Neural cell (in vitro differentiated cells): ENCODE data around the gene SEMA3B. TPM values are rescaled to one million over a fixed set of nuclear protein-coding genes. Genes with fewer than 3 reads are reported as not detected.
"Not testable (repeated sequence)": the region's sequence is repeated elsewhere in the genome, so short reads cannot be mapped to it uniquely, and the experiment has no call there.

Experiments
- H2AFZ ChIP-seq: fragments of 200-600, 300-800 bp; sonication (generic), shearing (Covaris generic); 2 replicates; pipeline ENCODE4 v1.6.0; 2014; ENCODE audit warnings: low read depth, mild to moderate bottlenecking, antibody characterized with exemption, low read length, moderate library complexity
- H3F3A ChIP-seq: fragments of 200-600 bp; shearing (Covaris generic); 2 replicates; pipeline ENCODE4 v1.6.1; 2016; ENCODE audit warnings: mild to moderate bottlenecking, moderate library complexity, mixed read lengths, antibody characterized with exemption, low read length; ENCODE audit not compliant: insufficient read depth, poor library complexity, severe bottlenecking
- H3K27ac ChIP-seq: fragments of 200-600, 300-800 bp; sonication (generic), shearing (Covaris generic); 2 replicates; pipeline ENCODE4 v1.5.1; 2014; ENCODE audit warnings: mild to moderate bottlenecking, low read length, moderate library complexity
- H3K27me3 ChIP-seq: fragments of 300-800, 200-600 bp; sonication (generic), shearing (Covaris generic); 2 replicates; pipeline ENCODE4 v1.6.0; 2014; ENCODE audit warnings: mild to moderate bottlenecking, low read depth, low read length, moderate library complexity; ENCODE audit not compliant: insufficient read depth
- H3K36me3 ChIP-seq: fragments of 300-800, 200-600 bp; sonication (generic), shearing (Covaris generic); 2 replicates; pipeline ENCODE4 v1.5.1; 2014; ENCODE audit warnings: mild to moderate bottlenecking, antibody characterized with exemption, low read length, moderate library complexity; ENCODE audit not compliant: insufficient read depth
- H3K4me2 ChIP-seq: fragments of 300-800, 200-600 bp; sonication (generic), shearing (Covaris generic); 2 replicates; pipeline ENCODE4 v1.6.0; 2014; ENCODE audit warnings: mild to moderate bottlenecking, low read length
- H3K4me3 ChIP-seq: fragments of 300-800, 200-600 bp; sonication (generic), shearing (Covaris generic); 2 replicates; pipeline ENCODE4 v1.5.1; 2014; ENCODE audit warnings: mild to moderate bottlenecking, low read length, moderate library complexity
- H3K79me2 ChIP-seq: fragments of 200-600 bp; shearing (Covaris generic); replicated peaks from 2 replicates; pipeline ENCODE4 v1.6.0; 2014; ENCODE audit warnings: mild to moderate bottlenecking, low read length, moderate library complexity; ENCODE audit not compliant: insufficient read depth
- H3K9ac ChIP-seq: fragments of 300-800, 200-600 bp; sonication (generic), shearing (Covaris generic); 2 replicates; pipeline ENCODE4 v1.6.1; 2016; ENCODE audit warnings: mild to moderate bottlenecking, low read length, mixed read lengths
- H3K9me2 ChIP-seq: fragments of 200-600 bp; shearing (Covaris generic); 2 replicates; pipeline ENCODE4 v1.6.1; 2016; ENCODE audit warnings: mild to moderate bottlenecking, low read length, mixed read lengths; ENCODE audit not compliant: insufficient read depth
- H3K9me3 ChIP-seq: fragments of 200-600, 300-800 bp; sonication (generic), shearing (Covaris generic); 2 replicates; pipeline ENCODE4 v1.6.1; 2016; ENCODE audit warnings: mild to moderate bottlenecking, mixed run types, low read length, moderate library complexity, mixed read lengths
- H4K20me1 ChIP-seq: fragments of 200-600 bp; shearing (Covaris generic); 2 replicates; pipeline ENCODE4 v1.6.1; 2016; ENCODE audit warnings: mild to moderate bottlenecking, mixed run types; ENCODE audit not compliant: insufficient read depth
- EP300 ChIP-seq: fragments of 450-650 bp; conservative IDR thresholded peaks from 2 replicates; pipeline ENCODE4 v1.6.1; 2014; ENCODE audit warnings: antibody characterized with exemption, mild to moderate bottlenecking, moderate library complexity; ENCODE audit not compliant: poor library complexity, severe bottlenecking
- EZH2 ChIP-seq: fragments of 200-600, 300-800 bp; shearing (Covaris generic), sonication (generic); IDR thresholded peaks from 2 replicates; pipeline ENCODE4 v1.6.1; 2014; ENCODE audit warnings: antibody characterized with exemption, low read length, borderline replicate concordance, mild to moderate bottlenecking; ENCODE audit not compliant: insufficient read depth, poor library complexity, severe bottlenecking
- MXI1 ChIP-seq: fragments of 450-650 bp; conservative IDR thresholded peaks from 2 replicates; pipeline ENCODE4 v1.6.1; 2014; ENCODE audit warnings: antibody characterized with exemption, mild to moderate bottlenecking; ENCODE audit not compliant: poor library complexity, severe bottlenecking
- POLR2AphosphoS5 ChIP-seq: IDR thresholded peaks from 2 replicates; pipeline ENCODE4 v1.6.1; 2012
- RAD21 ChIP-seq: fragments of 450-650 bp; conservative IDR thresholded peaks from 2 replicates; pipeline ENCODE4 v1.6.1; 2014; ENCODE audit warnings: antibody characterized with exemption, mild to moderate bottlenecking, moderate library complexity
- SMC3 ChIP-seq: fragments of 450-650 bp; conservative IDR thresholded peaks from 2 replicates; pipeline ENCODE4 v1.6.1; 2014; ENCODE audit warnings: antibody characterized with exemption, mild to moderate bottlenecking, moderate library complexity; ENCODE audit not compliant: poor library complexity
- TAF1 ChIP-seq: IDR thresholded peaks from 2 replicates; pipeline ENCODE4 v1.6.1; 2012; ENCODE audit warnings: low read depth
- polyA plus RNA-seq: library from polyadenylated mRNA; depleted of rRNA; stranded (reverse); fragments of >200 nt; gene quantifications from 2 replicates; pipeline ENCODE4 v1.2.3, GENCODE V29; 2014
- TF ChIP-seq, protein P1 (sequence below): IDR thresholded peaks from 2 replicates; pipeline ENCODE4 v1.6.1; 2012; ENCODE audit warnings: borderline replicate concordance
- TF ChIP-seq, protein P2 (sequence below): fragments of 450-650 bp; IDR thresholded peaks from 2 replicates; pipeline ENCODE4 v1.5.1; 2014; ENCODE audit warnings: antibody characterized with exemption, mild to moderate bottlenecking, moderate library complexity; ENCODE audit not compliant: poor library complexity, severe bottlenecking

The SEMA3B gene
- polyA plus RNA-seq, 1 donor from 2014 or later, result 7.8 TPM

DNA sequence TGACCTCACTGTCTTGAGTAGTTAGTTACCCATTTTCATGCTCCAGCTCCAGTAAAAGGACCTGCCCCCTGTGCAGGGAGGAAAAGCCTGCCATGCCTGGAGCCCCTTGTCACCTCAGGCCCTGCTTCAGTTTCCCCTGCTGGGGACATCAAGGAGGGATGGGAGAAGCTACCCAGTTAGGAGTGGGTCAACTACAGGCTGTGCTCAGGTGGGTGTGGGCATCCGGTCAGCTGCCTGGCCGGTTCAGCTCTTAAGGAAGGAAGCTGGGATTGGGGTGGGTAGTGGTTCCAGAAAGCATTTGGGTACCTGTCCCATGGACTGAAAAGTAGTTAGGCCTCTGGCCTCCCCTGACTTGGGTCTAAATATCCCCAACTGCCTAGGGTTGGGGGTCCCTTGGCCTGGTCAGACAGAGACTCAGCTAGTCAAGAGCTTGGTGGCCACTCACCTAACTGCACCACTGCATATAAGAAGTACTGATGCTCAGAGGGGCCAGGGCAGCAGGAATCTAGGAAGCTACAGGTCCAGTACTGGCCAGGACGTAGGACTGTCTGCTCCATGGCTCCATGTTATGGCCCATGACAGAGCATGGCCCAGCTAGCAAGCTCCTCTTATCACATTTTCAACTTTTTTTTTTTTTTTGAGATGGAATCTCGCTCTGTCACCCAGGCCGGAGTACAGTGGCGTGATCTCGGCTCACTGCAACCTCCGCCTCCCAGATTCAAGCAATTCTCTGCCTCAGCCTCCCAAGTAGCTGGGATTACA, 10.5 kb downstream of the SEMA3B start:
- no peak overlapping the region for H3K9ac ChIP-seq

DNA sequence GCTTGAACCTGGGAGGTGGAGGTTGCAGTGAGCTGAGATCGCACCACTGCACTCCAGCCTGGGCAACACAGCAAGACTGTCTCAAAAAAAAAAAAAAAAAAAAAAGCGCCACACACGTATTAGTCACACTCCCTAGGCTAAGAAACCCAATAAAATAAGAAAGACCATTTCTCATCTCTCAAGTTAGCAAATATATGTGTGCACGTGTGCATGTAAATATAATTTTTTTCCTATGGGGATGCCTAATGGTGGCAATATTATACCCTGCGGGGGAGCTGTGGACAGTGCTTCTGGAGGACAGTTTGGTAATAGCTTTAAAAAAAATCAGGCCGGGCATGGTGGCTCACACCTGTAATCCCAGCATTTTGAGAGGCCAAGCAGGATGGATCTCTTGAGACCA, 15.2 kb downstream of the SEMA3B start:
- not testable (repeated sequence) for H3K4me3 ChIP-seq, H3F3A ChIP-seq, H3K27me3 ChIP-seq, H3K36me3 ChIP-seq, H2AFZ ChIP-seq, H3K4me2 ChIP-seq, H4K20me1 ChIP-seq, H3K9ac ChIP-seq, H3K79me2 ChIP-seq, H3K9me2 ChIP-seq, H3K27ac ChIP-seq, H3K9me3 ChIP-seq

More for the DNA sequence above, 10.5 kb downstream of the SEMA3B start:
- Histone ChIP-seq H3K9me2 (no peaks in the 10 kb centered on the region), H3K27ac (no peak overlapping the region), H3K27me3 (peaks cover 17% of the 10 kb centered on the region), H3K4me2 (no peak overlapping the region), H3K36me3 (no peaks in the 10 kb centered on the region), H3K9me3 (no peaks in the 10 kb centered on the region), H3F3A (no peaks in the 10 kb centered on the region), H2AFZ (no peak overlapping the region), H3K79me2 (no peaks in the 10 kb centered on the region), H3K4me3 (no peak overlapping the region), H4K20me1 (no peaks in the 10 kb centered on the region)
- TF ChIP-seq EZH2, result no peak
- TF ChIP-seq MXI1, result no peak
- no peak for TF ChIP-seq EP300
- TF ChIP-seq SMC3, result no peak
- TF ChIP-seq POLR2AphosphoS5, result no peak
- TF ChIP-seq, protein P1, sequence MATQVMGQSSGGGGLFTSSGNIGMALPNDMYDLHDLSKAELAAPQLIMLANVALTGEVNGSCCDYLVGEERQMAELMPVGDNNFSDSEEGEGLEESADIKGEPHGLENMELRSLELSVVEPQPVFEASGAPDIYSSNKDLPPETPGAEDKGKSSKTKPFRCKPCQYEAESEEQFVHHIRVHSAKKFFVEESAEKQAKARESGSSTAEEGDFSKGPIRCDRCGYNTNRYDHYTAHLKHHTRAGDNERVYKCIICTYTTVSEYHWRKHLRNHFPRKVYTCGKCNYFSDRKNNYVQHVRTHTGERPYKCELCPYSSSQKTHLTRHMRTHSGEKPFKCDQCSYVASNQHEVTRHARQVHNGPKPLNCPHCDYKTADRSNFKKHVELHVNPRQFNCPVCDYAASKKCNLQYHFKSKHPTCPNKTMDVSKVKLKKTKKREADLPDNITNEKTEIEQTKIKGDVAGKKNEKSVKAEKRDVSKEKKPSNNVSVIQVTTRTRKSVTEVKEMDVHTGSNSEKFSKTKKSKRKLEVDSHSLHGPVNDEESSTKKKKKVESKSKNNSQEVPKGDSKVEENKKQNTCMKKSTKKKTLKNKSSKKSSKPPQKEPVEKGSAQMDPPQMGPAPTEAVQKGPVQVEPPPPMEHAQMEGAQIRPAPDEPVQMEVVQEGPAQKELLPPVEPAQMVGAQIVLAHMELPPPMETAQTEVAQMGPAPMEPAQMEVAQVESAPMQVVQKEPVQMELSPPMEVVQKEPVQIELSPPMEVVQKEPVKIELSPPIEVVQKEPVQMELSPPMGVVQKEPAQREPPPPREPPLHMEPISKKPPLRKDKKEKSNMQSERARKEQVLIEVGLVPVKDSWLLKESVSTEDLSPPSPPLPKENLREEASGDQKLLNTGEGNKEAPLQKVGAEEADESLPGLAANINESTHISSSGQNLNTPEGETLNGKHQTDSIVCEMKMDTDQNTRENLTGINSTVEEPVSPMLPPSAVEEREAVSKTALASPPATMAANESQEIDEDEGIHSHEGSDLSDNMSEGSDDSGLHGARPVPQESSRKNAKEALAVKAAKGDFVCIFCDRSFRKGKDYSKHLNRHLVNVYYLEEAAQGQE, result no peak
- no peak for TF ChIP-seq TAF1
- TF ChIP-seq, protein P2, sequence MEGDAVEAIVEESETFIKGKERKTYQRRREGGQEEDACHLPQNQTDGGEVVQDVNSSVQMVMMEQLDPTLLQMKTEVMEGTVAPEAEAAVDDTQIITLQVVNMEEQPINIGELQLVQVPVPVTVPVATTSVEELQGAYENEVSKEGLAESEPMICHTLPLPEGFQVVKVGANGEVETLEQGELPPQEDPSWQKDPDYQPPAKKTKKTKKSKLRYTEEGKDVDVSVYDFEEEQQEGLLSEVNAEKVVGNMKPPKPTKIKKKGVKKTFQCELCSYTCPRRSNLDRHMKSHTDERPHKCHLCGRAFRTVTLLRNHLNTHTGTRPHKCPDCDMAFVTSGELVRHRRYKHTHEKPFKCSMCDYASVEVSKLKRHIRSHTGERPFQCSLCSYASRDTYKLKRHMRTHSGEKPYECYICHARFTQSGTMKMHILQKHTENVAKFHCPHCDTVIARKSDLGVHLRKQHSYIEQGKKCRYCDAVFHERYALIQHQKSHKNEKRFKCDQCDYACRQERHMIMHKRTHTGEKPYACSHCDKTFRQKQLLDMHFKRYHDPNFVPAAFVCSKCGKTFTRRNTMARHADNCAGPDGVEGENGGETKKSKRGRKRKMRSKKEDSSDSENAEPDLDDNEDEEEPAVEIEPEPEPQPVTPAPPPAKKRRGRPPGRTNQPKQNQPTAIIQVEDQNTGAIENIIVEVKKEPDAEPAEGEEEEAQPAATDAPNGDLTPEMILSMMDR, result no peak
- no peak for TF ChIP-seq RAD21
